NCI-H1092 (cell line): ENCODE data around the gene PRKAR1B.

Experiments used
- DNase-seq: peaks from one replicate; lab custom pipeline; 2025; lab: John Stamatoyannopoulos, UW

The PRKAR1B gene

DNA sequence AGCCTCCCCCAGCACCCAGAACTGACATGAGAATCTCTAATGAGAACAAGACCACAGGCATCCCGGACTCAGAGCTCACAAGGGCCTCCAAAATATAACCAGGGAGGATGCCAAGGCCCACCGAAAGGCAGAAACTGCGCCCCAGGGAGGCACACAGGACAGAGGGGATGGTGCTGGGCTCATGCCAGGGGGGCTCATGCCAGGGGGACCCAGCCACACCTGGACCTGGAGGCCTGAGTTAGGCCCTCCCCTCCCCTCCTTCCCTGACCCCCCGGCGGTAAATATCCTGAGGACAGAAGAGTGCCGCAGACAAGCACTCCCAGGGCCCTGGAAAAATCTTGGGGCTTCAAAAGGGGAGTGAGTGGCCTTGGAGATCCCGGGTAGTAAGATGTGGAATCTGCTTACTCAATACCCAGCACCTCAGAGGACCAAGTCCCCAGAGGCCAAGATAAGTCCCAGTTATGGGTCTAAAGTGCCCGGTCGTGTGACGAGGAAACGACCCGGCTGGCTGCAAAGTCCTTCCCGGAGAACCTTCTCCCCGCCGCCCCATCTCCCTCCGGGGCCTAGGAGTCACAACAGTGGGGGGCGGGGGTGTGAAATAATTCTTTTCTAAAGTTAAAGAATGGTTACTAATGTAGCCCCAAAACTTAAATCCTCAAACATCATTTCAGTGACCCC lies 219.3 kb downstream of the PRKAR1B start:
- DNase-seq: no peak

DNA sequence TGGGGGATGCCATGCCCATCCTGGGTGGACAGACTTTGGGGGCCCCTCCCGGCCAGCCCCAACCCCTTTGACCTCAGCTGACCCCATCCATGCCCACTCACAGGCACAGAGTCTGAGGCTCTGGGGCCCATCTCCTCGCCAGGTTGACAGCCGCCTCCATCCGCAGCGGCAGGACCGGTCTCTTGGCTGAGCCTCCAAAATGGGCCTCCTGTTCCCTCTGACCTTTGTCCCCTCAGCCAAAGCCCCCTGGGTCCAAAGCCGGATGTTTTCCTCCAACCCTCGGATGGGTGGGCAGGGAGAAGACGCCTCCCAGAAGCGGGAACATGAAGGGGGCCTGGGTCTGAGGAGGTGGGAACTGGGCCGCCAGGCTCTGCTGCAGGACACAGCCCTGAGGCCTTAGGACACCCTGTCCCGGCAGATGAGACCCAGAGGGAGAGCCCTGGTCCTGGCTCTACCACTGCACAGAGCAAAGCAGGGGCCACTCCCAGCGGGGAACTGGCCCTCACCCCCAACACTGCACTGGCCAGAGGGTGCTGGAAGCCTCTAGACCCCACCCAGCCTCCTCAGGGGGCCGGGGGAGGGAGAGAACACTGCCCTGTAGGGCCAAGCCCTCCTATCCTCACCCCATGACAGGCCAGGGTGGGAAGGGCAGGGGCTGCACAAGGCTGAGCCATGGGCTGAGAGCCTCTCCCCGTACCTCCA lies 220.0 kb downstream of the PRKAR1B start:
- no peak for DNase-seq

DNA sequence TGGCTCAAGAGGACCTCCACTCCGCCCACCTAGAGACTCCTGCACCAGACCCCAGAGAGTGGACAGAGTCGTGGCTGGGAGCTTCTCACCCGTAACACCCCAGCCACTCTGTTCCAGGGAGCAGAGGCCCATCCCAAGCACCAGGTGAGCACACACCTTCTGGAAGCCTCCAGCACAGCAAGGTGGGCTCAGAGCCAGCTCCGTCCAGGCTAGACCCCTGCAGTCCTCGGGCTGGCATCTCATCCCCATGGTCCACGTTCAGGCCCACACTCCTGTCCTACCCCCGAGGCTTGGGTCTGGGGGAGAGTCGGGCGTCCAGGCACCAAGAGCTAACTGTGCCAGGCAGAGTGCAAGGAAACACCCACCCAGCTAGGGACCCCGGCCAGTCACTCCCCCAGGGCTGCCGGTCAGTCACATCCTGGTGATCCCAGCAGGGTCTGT lies 220.7 kb downstream of the PRKAR1B start:
- no peak for DNase-seq

DNA sequence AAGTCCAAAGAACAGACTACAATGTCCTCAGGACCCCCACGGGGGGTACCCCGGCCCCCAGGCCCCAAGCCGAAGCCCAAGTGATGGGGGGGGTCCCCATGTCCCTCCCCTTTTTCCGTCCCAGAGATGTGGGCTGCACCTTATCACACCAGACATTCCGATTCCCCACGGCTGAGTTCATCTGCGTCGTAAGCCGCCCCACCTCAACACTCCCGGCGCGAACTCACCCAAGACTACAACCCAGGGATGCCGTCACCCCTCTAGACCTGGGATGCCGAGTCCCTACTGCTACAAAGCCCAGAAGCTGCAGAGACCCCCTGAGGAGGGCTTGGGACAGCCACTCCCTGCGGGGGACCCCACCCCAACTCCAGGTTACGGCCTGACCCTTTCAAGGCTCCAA lies 221.9 kb downstream of the PRKAR1B start:
- DNase-seq: no peak

DNA sequence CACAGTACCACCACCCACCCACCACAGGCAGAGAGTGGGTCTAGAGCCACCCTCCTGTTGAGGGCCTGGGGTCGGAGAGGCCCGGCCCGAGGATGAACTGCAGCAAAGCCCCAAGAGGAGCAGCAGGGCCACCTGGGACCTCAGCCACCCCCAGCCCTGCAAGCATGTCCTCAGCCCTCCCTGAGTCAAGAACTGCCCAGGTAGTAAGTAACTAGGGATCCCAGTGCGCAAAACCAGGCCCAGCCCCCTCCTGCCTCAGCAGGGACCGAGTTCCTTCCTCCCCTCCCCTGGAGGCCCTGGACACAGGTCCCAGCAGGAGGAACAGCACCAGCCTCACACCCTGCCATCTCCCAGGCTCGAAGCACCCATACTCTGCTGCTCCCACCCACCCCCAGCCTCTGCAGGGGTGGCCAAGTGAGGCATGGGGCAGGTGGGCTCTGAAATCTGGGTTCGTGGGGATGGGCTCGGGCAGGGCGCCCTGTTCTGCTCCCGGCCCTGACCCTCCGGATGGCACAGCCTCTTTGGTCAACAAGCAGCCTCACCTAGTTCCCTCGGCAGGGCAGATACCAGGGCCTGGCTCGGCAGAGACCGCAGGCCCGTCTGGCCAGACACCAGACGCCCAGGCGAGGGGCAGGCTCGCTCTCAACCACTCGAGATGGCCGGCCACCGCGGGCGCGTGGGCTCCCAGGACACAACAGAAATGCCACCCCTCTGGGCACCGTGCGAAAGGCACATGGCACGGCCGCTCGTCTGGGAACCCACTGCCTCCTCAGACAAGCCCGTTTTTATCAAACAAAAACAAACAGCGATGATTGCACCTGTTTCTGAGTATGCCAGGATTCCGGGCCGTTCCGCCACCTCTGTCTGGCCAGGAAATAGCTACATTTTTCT lies 222.6 kb downstream of the PRKAR1B start:
- DNase-seq: no peak

DNA sequence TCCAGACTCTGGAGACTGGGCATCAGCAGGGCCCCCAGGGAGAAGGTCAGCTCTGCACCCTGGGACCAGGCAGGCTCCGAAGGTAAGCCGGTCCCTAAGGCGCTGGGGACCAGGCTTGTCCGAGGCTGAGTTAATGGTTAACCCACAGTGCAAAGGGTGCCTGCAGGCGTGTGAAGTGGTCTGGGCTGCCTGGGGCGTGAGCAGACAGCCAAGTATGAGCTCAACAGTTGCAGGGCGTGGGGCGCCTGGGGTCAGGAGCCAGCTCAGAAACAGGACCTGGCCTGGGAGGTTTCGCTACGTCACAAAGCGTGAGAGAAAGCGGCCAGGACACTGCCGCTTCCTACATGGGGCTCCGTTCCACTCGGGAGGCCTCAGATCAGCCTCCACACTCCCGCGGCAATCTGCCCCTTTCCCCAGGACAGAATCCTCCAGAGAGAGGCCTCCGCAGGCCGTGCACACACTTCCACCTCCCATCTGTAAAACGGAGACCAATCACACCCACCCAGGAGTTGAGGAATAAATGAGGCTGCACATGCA lies 223.4 kb downstream of the PRKAR1B start:
- DNase-seq: no peak

DNA sequence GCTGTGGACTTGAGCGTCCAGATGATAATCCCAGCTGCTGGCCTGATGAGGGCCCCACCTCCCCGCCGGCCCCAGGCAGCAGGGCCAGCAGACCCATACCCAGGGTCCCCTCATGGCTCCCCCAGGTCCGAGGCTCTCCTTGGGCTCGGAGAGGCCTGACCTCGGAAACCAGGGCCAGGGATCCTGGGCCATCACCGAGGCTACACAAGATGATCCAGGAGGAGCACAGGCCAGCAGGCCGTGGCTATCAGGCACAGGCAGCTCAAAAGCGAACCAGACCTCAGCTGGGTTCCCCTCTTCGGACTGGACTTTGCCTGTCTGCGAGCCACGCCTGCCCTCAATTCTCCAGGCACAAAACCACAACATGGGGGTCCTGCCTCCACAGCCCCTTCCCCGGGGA lies 224.8 kb downstream of the PRKAR1B start:
- no peak for DNase-seq

DNA sequence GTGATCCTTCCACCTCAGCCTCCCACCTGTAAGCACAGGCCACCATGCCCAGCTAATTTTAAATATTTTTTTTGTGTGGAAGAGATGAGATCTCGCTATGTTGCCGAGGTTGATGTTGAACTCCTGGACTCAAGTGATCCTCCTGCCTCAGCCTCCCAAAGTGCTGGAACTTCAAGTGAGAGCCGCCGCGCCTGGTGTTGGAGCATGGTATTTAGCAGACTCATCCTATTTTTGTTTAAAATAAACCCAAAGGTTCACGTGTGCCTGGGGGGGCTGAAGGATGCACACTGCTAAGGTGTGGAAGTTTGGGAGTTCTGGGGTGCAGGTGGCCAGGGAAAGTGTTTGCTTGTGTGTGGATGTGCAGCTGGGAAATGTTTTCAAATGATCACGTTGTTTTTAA lies 225.6 kb downstream of the PRKAR1B start:
- DNase-seq: no peak

DNA sequence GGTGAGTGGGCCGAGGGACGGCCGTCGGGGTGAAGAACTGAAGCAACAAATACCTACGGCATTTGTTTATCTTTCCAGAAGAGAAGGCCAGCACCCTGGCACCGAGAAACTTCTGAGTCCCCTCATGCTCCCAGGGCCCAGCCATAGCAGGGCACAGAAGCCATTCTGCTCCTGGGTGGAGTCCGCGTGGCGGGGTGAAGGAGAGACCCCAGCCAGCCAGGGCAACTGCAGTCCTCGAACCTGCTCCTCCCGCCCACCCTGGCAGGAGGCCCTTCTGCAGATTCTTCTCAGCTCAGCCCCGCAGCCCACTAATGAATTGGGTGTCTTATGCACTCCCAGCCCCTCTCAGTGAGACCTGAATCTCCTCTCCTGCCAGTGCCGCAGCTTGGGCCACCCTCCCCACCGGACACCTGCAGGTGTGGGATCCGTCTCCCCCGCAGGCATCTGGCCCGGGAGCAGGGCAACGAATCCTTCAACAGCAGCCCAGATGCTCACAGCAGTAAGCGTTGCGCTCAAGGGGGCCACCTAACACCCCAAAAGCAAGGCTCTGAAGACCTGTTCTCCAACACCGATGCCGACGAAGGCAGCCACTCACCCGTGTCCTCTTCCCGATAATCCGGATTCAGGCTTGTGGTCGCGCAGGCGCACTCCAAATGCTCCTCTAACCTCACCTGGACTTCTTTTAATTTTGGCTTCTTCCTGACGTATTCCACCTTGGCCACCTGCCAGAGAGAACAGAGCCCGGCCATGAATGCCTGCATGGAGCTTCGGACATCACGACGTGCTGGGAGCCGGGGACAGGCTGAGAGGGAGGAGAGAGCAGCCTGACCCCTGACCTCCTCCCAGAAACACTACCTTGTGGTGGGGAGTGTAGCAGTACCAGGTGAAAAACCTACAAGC lies 226.3 kb downstream of the PRKAR1B start:
- DNase-seq: no peak

DNA sequence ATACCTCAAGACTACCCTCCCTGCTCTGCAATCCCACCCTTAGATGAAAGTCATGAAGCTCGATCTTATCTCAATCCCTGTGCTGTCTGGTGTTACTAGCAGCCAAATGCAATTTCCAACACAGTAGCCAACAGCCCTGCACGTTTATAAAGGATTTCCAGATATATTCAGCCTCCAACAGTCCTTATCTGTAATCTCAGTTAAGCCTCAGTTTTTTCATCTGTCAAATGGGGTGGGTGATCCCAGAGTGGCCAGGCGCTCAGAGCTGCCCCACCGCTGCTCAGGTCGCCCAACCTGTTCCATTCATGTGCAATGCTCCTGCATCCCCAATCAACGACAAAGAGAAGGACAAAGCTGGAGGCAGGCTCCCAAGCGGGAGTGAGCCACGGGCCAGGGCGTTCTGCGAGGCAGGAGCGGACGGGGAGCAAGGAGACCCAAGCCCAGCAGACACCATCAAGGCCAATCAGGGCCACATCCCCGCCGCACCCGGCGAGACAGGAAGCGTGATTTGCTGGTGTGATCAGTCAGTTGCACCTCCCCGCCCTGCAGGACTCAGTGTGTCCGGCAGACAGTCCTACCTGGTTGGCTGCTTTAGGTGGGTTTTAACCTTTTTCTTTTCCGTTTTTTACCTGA lies 227.1 kb downstream of the PRKAR1B start:
- no peak for DNase-seq
